HG03442 (cell line): ENCODE measurements around the gene BTBD9.

ENCODE experiments used
- ATAC-seq: cut with Tn5 transposase; IDR thresholded peaks from one replicate; pipeline ENCODE4 v1.9.1; 2021; ENCODE audit warnings: mild to moderate bottlenecking, moderate library complexity; ENCODE audit not compliant: unreplicated experiment

Gene BTBD9

GRCh38 chr6:38185244-38185643 is 454.5 kb downstream of the BTBD9 start:
- ATAC-seq: no peak

GRCh38 chr6:38184585-38185080 is 455.1 kb downstream of the BTBD9 start:
- ATAC-seq: no peak

- ATAC-seq: no peak
Observed at GRCh38 chr6:38183856-38184584, 455.7 kb downstream of the BTBD9 start.

- ATAC-seq: no peak
Observed at GRCh38 chr6:38182426-38182825, 457.3 kb downstream of the BTBD9 start.

- no peak for ATAC-seq
Observed at GRCh38 chr6:38180586-38180985, 459.1 kb downstream of the BTBD9 start.

GRCh38 chr6:38179794-38180430 is 459.8 kb downstream of the BTBD9 start:
- ATAC-seq: no peak

- ATAC-seq: no peak
Observed at GRCh38 chr6:38179300-38179699, 460.4 kb downstream of the BTBD9 start.

- no peak for ATAC-seq
Observed at GRCh38 chr6:38178584-38178886, 461.2 kb downstream of the BTBD9 start.

- no peak for ATAC-seq
Observed at GRCh38 chr6:38177882-38178583, 461.7 kb downstream of the BTBD9 start.

GRCh38 chr6:38176797-38177751 is 462.7 kb downstream of the BTBD9 start:
- no peak for ATAC-seq

- ATAC-seq: no peak
Observed at GRCh38 chr6:38175786-38176185, 463.9 kb downstream of the BTBD9 start.

GRCh38 chr6:38174806-38175495 is 464.8 kb downstream of the BTBD9 start:
- ATAC-seq: no peak

- ATAC-seq: no peak
Observed at GRCh38 chr6:38174315-38174714, 465.4 kb downstream of the BTBD9 start.

GRCh38 chr6:38173909-38174308 is 465.8 kb downstream of the BTBD9 start:
- no peak for ATAC-seq

GRCh38 chr6:38172739-38173410 is 466.9 kb downstream of the BTBD9 start:
- no peak for ATAC-seq

- no peak for ATAC-seq
Observed at GRCh38 chr6:38171997-38172738, 467.6 kb downstream of the BTBD9 start.

GRCh38 chr6:38170666-38171355 is 468.9 kb downstream of the BTBD9 start:
- no peak for ATAC-seq

GRCh38 chr6:38169977-38170526 is 469.7 kb downstream of the BTBD9 start:
- no peak for ATAC-seq
